GM23338 (cell line): Measurements from ENCODE around the gene NHLH1.

Experiments
- CREB1 ChIP-seq: fragments of 250-450 bp; sonication (Bioruptor Pico); IDR thresholded peaks from 2 replicates; pipeline ENCODE4 v1.5.0; 2020; ENCODE audit warnings: low read depth, mild to moderate bottlenecking, moderate library complexity
- EZH2 ChIP-seq: fragments of 200-600 bp; sonication (generic); IDR thresholded peaks from one replicate; pipeline ENCODE4 v1.8.0; 2017; ENCODE audit warnings: antibody characterized with exemption, mild to moderate bottlenecking, low read depth; ENCODE audit not compliant: unreplicated experiment
- EZH2phosphoT487 ChIP-seq: fragments of 200-600 bp; sonication (generic); IDR thresholded peaks from one replicate; pipeline ENCODE4 v1.8.1; 2018; ENCODE audit warnings: antibody characterized with exemption; ENCODE audit not compliant: unreplicated experiment
- JUNB ChIP-seq: IDR thresholded peaks from one replicate; pipeline ENCODE4 v1.6.1; 2016; ENCODE audit warnings: antibody characterized with exemption; ENCODE audit not compliant: unreplicated experiment
- POLR2AphosphoS5 ChIP-seq: IDR thresholded peaks from 2 replicates; pipeline ENCODE4 v1.6.1; 2016; ENCODE audit warnings: antibody characterized with exemption, low read depth
- STAT1 ChIP-seq: IDR thresholded peaks from one replicate; pipeline ENCODE4 v1.6.1; 2016; ENCODE audit warnings: antibody characterized with exemption; ENCODE audit not compliant: unreplicated experiment
- TF ChIP-seq, protein P1 (sequence below), 2 experiments: fragments of 200-600 bp in 1 of 2; sonication (generic) in 1 of 2; conservative IDR thresholded peaks; 2 replicates each; pipeline versions ENCODE4 v1.5.1 to v1.6.1; 2016 to 2017; ENCODE audit warnings: antibody characterized with exemption in 2 of 2, low read depth in 2 of 2, mild to moderate bottlenecking in 2 of 2, moderate library complexity in 1 of 2
- TF ChIP-seq, protein P2 (sequence below): IDR thresholded peaks from one replicate; pipeline ENCODE4 v1.6.1; 2018; ENCODE audit warnings: antibody characterized with exemption; ENCODE audit not compliant: unreplicated experiment
- TF ChIP-seq, protein P3 (sequence below): fragments of 250-450 bp; sonication (Bioruptor Pico); IDR thresholded peaks from 2 replicates; pipeline ENCODE4 v1.5.0; 2020; ENCODE audit warnings: mild to moderate bottlenecking, moderate library complexity
- TF ChIP-seq, protein P4 (sequence below): IDR thresholded peaks from 2 replicates; pipeline ENCODE4 v1.6.1; 2016; ENCODE audit warnings: antibody characterized with exemption

DNA sequence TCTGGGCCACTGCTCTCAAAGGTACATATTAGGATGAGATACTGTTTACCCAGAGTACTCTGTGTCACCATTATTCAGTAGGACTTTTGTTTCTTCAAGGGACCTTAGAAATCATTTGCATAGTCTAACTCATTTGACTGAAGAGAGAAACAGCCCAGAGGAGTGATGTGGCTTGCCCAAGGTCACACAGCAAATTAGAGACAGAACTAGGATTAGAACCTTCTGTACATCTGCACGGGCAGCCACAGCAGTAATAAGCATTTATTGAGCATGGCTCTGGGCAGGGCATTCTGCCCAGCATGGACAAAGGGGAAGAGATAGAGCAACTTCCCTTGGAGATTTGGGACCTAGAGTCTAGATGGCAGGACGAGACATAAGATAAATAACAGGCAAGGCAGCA lies 5.7 kb upstream of the NHLH1 start:
- TF ChIP-seq, protein P1, sequence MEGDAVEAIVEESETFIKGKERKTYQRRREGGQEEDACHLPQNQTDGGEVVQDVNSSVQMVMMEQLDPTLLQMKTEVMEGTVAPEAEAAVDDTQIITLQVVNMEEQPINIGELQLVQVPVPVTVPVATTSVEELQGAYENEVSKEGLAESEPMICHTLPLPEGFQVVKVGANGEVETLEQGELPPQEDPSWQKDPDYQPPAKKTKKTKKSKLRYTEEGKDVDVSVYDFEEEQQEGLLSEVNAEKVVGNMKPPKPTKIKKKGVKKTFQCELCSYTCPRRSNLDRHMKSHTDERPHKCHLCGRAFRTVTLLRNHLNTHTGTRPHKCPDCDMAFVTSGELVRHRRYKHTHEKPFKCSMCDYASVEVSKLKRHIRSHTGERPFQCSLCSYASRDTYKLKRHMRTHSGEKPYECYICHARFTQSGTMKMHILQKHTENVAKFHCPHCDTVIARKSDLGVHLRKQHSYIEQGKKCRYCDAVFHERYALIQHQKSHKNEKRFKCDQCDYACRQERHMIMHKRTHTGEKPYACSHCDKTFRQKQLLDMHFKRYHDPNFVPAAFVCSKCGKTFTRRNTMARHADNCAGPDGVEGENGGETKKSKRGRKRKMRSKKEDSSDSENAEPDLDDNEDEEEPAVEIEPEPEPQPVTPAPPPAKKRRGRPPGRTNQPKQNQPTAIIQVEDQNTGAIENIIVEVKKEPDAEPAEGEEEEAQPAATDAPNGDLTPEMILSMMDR (conservative IDR thresholded peaks at IDR 0.05; ENCODE audit: low read depth in 2 of 2) = no peak
- TF ChIP-seq POLR2AphosphoS5 (no peak), CREB1 (CRISPR knock-in tag) (no peak), EZH2phosphoT487 (no peak), EZH2 (no peak), STAT1 (no peak), JUNB (no peak)
- TF ChIP-seq, protein P2, sequence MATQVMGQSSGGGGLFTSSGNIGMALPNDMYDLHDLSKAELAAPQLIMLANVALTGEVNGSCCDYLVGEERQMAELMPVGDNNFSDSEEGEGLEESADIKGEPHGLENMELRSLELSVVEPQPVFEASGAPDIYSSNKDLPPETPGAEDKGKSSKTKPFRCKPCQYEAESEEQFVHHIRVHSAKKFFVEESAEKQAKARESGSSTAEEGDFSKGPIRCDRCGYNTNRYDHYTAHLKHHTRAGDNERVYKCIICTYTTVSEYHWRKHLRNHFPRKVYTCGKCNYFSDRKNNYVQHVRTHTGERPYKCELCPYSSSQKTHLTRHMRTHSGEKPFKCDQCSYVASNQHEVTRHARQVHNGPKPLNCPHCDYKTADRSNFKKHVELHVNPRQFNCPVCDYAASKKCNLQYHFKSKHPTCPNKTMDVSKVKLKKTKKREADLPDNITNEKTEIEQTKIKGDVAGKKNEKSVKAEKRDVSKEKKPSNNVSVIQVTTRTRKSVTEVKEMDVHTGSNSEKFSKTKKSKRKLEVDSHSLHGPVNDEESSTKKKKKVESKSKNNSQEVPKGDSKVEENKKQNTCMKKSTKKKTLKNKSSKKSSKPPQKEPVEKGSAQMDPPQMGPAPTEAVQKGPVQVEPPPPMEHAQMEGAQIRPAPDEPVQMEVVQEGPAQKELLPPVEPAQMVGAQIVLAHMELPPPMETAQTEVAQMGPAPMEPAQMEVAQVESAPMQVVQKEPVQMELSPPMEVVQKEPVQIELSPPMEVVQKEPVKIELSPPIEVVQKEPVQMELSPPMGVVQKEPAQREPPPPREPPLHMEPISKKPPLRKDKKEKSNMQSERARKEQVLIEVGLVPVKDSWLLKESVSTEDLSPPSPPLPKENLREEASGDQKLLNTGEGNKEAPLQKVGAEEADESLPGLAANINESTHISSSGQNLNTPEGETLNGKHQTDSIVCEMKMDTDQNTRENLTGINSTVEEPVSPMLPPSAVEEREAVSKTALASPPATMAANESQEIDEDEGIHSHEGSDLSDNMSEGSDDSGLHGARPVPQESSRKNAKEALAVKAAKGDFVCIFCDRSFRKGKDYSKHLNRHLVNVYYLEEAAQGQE = no peak
- TF ChIP-seq, protein P3, sequence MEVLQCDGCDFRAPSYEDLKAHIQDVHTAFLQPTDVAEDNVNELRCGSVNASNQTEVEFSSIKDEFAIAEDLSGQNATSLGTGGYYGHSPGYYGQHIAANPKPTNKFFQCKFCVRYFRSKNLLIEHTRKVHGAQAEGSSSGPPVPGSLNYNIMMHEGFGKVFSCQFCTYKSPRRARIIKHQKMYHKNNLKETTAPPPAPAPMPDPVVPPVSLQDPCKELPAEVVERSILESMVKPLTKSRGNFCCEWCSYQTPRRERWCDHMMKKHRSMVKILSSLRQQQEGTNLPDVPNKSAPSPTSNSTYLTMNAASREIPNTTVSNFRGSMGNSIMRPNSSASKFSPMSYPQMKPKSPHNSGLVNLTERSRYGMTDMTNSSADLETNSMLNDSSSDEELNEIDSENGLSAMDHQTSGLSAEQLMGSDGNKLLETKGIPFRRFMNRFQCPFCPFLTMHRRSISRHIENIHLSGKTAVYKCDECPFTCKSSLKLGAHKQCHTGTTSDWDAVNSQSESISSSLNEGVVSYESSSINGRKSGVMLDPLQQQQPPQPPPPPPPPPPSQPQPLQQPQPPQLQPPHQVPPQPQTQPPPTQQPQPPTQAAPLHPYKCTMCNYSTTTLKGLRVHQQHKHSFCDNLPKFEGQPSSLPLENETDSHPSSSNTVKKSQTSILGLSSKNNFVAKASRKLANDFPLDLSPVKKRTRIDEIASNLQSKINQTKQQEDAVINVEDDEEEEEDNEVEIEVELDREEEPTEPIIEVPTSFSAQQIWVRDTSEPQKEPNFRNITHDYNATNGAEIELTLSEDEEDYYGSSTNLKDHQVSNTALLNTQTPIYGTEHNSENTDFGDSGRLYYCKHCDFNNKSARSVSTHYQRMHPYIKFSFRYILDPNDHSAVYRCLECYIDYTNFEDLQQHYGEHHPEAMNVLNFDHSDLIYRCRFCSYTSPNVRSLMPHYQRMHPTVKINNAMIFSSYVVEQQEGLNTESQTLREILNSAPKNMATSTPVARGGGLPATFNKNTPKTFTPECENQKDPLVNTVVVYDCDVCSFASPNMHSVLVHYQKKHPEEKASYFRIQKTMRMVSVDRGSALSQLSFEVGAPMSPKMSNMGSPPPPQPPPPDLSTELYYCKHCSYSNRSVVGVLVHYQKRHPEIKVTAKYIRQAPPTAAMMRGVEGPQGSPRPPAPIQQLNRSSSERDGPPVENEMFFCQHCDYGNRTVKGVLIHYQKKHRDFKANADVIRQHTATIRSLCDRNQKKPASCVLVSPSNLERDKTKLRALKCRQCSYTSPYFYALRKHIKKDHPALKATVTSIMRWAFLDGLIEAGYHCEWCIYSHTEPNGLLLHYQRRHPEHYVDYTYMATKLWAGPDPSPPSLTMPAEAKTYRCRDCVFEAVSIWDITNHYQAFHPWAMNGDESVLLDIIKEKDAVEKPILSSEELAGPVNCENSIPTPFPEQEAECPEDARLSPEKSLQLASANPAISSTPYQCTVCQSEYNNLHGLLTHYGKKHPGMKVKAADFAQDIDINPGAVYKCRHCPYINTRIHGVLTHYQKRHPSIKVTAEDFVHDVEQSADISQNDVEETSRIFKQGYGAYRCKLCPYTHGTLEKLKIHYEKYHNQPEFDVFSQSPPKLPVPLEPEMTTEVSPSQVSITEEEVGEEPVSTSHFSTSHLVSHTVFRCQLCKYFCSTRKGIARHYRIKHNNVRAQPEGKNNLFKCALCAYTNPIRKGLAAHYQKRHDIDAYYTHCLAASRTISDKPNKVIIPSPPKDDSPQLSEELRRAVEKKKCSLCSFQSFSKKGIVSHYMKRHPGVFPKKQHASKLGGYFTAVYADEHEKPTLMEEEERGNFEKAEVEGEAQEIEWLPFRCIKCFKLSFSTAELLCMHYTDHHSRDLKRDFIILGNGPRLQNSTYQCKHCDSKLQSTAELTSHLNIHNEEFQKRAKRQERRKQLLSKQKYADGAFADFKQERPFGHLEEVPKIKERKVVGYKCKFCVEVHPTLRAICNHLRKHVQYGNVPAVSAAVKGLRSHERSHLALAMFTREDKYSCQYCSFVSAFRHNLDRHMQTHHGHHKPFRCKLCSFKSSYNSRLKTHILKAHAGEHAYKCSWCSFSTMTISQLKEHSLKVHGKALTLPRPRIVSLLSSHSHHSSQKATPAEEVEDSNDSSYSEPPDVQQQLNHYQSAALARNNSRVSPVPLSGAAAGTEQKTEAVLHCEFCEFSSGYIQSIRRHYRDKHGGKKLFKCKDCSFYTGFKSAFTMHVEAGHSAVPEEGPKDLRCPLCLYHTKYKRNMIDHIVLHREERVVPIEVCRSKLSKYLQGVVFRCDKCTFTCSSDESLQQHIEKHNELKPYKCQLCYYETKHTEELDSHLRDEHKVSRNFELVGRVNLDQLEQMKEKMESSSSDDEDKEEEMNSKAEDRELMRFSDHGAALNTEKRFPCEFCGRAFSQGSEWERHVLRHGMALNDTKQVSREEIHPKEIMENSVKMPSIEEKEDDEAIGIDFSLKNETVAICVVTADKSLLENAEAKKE (CRISPR knock-in tag) = no peak
- TF ChIP-seq, protein P4, sequence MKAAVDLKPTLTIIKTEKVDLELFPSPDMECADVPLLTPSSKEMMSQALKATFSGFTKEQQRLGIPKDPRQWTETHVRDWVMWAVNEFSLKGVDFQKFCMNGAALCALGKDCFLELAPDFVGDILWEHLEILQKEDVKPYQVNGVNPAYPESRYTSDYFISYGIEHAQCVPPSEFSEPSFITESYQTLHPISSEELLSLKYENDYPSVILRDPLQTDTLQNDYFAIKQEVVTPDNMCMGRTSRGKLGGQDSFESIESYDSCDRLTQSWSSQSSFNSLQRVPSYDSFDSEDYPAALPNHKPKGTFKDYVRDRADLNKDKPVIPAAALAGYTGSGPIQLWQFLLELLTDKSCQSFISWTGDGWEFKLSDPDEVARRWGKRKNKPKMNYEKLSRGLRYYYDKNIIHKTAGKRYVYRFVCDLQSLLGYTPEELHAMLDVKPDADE = no peak
